ENCODE data around the gene DCUN1D2. TPM values are rescaled to one million over a fixed set of nuclear protein-coding genes. Genes with fewer than 3 reads are reported as not detected.

The DCUN1D2 gene
- total and polyA plus RNA-seq, 10 of the 15 experiments (the other 5 are each of a cell fraction or from before 2014, with no cell fraction given): 2.5 to 23.6 (median 9.3) TPM

DNA sequence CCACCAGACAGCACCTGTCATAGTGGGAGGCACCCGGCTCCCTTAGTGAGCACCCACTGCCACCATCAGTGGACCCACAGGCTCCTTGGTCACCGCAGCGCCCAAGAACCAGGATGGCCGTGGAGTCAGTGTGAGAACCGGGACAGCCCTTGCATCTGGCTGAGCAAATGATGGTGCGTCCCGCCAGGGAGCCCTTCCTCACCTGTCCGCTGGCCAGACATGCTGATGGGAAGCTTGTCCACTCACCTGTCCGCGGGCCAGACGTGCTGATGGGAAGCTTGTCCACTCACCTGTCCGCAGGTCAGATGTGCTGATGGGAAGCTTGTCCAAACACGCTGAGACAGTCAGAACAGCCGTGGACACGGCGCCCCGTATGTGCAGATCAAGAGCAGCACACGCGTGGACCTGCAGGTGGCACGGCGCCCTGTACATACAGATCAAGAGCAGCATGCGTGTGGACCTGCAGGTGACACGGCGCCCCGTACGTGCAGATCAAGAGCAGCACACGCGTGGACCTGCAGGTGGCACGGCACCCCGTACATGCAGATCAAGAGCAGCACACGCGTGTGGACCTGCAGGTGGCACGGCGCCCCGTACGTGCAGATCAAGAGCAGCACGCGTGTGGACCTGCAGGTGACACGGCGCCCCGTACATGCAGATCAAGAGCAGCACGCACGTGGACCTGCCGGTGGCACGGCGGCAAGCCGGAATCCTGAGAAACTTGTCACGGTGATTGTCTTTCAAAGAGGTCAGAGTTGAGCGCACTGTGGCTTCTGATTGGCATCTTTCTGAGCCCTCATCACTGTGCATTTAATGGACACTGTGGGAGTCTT, 40.7 kb upstream of the DCUN1D2 start:
- Histone ChIP-seq H3K79me2 (ENCODE audit: control insufficient read depth, insufficient read depth, low read length) (no peaks in the 10 kb centered on the region), H3K36me3 (ENCODE audit: control insufficient read depth in 2 of 2, insufficient read depth in 2 of 2, low read length in 1 of 2) (peaks cover 3 to 4% of the 10 kb centered on the region in 2 experiments; a peak in 2 of 4 replicates), H4K20me1 (ENCODE audit: control insufficient read depth, insufficient read depth) (no peaks in the 10 kb centered on the region), H3K9ac (ENCODE audit: control insufficient read depth, insufficient read depth, low read length) (no peak overlapping the region), H3K9me3 (replicated peaks; ENCODE audit: control insufficient read depth, insufficient read depth, low read length) (no peaks in the 10 kb centered on the region), H3K27ac (ENCODE audit: control insufficient read depth, insufficient read depth) (no peak overlapping the region), H2AFZ (ENCODE audit: control insufficient read depth, low read depth, low read length) (no peak overlapping the region), H3K4me2 (ENCODE audit: control insufficient read depth, insufficient read depth) (no peak overlapping the region), H3K27me3 (replicated peaks in 1 of 2; ENCODE audit: control insufficient read depth in 2 of 2, insufficient read depth in 2 of 2, low read length in 1 of 2) (no peaks in the 10 kb centered on the region), H3K4me1 (ENCODE audit: control insufficient read depth, insufficient read depth, low read length) (no peaks in the 10 kb centered on the region), H3K4me3 (no peak overlapping the region)
- no peak for ATAC-seq
- CTCF ChIA-PET: no interaction called here
- POLR2A ChIA-PET: no interaction called here
- 98% methylated on average over 38 of the region's 49 CpGs for WGBS (ENCODE audit: insufficient coverage, insufficient replicate concordance, low lambda C conversion rate, missing lambda C conversion rate)
- intact Hi-C loops (cut with micrococcal nuclease; ENCODE audit: unreplicated experiment) (no loop called here), in situ Hi-C loops (cut with MboI) (no loop called here)
- DNase-seq (ENCODE audit: low read depth, low spot score): no peak
- FAIRE-seq: no peak
- SMC1A ChIA-PET (ENCODE audit: uncharacterized antibody, unreplicated experiment): no interaction called here
- RAD21 ChIA-PET (ENCODE audit: unreplicated experiment): no interaction called here
- BruUV-seq (replicated peaks): no TSS peak
- TF ChIP-seq HCFC1 (IDR thresholded peaks at IDR 0.05; ENCODE audit: low read length) (no peak), SREBF1 (IDR thresholded peaks at IDR 0.05; ENCODE audit: low read length) (no peak), NBN (IDR thresholded peaks at IDR 0.05) (no peak), ZNF24 (IDR thresholded peaks at IDR 0.05) (no peak), RBBP5 (conservative IDR thresholded peaks at IDR 0.05) (no peak), STAT1 (conservative IDR thresholded peaks at IDR 0.05) (no peak), SMAD5 (IDR thresholded peaks at IDR 0.05; ENCODE audit: low read depth) (no peak), MXI1 (IDR thresholded peaks at IDR 0.05; ENCODE audit: low read depth, low read length) (no peak), TAF1 (IDR thresholded peaks at IDR 0.05; ENCODE audit: borderline replicate concordance, low read depth, low read length) (no peak), ATF7 (IDR thresholded peaks at IDR 0.05; ENCODE audit: low read depth) (no peak)
